Measurements from ENCODE around the gene LTBP2.

Gene LTBP2

DNA sequence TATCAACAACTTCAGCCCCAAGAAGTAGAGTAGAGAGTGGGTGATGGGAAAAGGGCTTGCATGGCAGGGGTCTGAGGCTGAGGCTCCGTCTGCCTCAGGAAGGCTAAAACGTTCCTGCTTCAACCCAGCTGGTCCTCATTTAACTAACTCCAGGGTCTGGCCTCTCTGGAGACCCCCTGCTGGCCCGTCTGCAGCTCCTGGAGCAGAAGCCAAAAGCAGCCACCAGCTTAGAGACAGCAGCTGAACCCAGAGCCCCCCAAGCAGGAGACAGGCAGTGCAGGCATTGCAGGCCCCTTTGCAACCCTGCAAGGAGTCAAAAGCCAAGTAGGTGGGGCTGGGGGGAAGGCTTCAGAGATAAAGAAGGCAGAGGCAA is 25.1 kb upstream of the LTBP2 start:
- no peak for DNase-seq

DNA sequence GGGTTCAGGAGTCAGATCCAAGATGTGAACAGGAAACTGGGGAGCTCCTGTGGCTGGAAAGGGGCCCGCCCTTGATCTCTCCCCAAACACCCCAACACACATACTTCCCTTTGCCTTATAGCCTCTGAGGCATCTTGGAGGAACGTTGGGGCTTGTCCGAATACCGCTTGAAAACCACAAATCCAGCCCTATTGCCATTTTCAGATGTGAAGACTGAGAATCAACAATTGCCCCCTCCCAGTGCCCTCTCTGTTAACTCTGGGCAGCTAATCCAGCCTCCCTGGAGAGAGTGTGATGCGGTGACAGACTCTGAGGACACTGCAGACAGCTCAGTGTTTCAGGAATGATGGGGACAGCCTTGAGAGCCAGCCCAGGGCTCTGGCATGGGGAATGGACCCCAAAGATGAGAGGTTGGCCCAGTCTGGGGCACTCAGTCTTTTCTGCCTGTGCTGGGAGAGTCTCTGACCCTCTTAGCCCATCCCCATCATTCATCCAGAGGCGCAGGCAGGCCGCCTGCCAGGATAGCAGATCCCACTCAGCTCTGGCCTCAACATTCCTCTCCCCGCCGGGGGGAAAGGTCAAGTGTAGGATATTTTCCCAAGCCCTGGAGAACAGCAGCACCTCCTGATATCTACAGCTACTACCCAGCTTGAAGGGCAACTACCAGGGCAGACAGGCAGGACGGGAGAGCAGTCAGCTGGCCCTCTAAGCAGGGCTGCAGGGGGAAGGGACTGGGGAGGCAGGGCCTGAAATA is 24.6 kb upstream of the LTBP2 start:
- no peak for DNase-seq

- DNase-seq = no peak
Measured at GRCh38 chr14:74635847-74636246, 23.8 kb upstream of the LTBP2 start.

- no peak for DNase-seq
Measured at GRCh38 chr14:74634964-74635363, 22.9 kb upstream of the LTBP2 start.

DNA sequence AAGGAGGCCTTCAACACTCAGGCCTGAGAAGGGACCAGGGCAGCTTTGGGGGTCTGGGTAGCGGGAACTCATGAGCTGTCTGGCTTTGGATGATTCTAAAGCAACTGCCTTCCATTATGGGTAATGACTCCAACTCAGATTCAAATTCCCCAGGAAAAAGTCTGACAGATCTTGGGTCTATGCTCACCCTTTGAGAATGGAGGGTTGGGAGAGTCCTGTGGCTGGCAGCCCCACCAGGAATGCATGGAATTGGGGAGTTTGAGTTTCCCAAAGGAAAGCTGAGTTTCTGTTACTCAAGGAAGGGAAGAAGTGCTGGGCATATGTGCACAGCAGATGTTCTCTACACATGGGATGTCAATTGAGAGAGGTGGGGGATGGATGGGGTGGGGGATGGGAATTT is 22.4 kb upstream of the LTBP2 start:
- no peak for DNase-seq

- DNase-seq = no peak
Measured at GRCh38 chr14:74630881-74631690, 19.0 kb upstream of the LTBP2 start.

DNA sequence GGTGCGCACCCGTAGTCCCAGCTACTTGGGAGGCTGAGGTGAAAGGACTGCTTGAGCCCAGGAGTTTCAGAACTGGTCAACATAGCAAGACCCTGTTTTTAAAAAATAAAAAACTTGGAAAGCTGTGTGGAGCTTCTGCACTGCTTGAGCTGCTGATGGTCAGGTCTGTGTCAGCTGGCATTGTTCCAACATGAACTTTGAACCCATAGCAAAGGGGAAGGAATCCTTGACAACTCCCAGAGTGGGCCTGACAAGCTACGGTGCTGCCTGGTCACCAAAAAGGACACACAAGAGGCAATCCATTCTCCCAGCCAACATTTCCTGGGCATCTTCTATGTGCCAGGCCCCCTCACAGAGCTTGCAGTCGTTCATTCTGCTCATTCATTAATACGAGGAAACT is 16.4 kb upstream of the LTBP2 start:
- DNase-seq = no peak

GRCh38 chr14:74627076-74627475 is 15.0 kb upstream of the LTBP2 start:
- peak; percentile 14 for DNase-seq

GRCh38 chr14:74622257-74622656 is 10.2 kb upstream of the LTBP2 start:
- DNase-seq = no peak

DNA sequence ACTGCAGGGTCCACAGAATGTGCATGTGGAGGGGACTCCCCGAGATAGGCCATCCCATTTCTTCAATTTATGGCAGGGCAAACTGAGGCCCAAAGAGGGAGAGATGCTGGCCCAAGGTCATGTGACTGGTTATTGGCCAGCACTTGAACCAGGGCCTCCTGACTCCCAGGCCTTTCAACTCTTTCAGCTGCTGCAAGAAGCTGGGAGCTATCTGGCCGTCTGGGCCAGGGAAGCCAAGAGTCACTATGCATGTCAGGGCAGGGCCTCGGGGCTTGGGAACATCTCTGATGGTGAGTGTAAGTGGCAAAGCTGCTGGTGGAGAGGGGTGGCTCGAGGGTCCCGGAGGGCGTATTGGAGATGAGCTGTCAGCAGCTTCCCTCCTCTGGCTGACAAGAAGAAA is 9.5 kb upstream of the LTBP2 start:
- no peak for DNase-seq

GRCh38 chr14:74620923-74621322 is 8.9 kb upstream of the LTBP2 start:
- DNase-seq = no peak

- DNase-seq = no peak
Measured at GRCh38 chr14:74620497-74620921, 8.5 kb upstream of the LTBP2 start.

GRCh38 chr14:74619672-74620131 is 7.7 kb upstream of the LTBP2 start:
- DNase-seq = no peak

DNA sequence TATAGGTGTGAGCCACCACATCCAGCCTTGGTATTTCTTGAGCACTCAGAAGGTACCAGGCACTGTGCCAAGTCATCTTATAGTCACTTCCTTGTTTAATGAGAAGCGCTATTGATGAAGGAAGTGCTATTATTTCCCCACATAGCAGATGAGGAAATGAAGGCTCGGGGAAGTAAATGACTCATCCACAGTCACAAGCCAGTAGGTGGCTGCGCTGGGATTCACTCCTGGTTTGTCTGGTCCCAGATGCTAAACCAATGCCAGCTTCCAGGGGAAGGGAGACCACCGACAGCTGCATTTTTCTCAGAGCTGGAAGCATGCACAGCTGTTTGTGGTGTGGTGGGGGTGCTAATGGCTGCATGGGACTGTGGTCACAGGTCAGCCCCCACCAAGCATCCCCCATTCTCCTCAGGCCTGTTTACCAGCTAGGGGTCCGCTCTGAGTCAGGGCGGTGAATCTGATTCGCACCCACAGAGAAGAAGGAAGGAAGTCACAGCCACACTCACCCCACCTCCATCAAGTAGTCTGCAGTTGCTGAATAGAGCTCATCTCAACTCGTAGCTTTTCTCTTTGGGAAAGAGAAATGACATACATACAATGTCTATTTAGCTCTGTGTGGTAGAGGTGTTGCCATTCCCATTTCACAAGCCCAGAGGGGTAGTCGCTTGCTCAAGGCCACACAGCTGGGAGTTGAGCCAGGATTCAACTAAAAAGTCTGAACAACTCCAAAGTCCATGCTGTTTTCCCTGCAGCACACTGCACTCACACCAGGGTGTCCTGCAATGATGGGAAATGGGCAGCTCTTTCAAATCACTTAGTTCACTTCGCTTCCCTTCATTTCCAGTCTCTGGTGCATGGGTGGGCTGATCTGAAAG is 6.3 kb upstream of the LTBP2 start:
- DNase-seq = peak; percentile 44

DNA sequence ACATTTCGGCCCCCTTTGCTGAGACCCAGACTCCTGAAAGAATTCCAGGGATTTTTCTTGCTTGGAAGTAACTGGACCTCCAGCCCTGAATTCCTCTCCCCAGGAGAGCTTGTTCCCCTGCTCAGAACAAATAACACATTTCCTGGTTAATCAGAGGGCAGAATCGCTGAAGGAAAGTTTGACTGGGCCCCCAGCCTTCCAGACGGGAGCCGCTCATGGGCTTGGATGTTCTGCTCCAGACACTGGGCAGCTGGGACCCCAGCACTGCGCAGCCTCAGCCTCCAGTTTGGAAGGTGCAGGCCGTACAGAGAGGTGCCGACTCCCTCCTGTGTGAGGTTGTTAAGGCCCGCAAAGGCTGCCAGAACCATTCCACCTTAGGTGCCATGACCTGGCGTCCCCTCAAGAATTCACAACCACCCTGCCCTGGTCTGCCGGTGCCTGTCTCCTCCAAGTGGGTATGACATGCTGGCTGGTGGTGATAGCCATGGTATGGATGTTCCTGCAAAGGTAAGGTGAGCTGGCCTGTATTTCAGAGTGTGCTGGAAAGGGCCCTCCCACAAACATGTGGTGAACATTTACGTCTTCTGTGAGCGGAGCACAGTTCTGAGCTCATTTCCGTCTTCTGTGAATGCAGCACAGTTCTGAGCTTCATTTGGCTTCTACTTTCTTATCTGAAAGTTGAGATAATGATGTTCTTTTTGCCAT is 5.1 kb upstream of the LTBP2 start:
- DNase-seq = no peak

GRCh38 chr14:74616507-74616906 is 4.5 kb upstream of the LTBP2 start:
- no peak for DNase-seq

GRCh38 chr14:74615735-74616134 is 3.7 kb upstream of the LTBP2 start:
- DNase-seq = no peak

GRCh38 chr14:74614508-74615495 is 2.8 kb upstream of the LTBP2 start:
- DNase-seq = no peak

DNA sequence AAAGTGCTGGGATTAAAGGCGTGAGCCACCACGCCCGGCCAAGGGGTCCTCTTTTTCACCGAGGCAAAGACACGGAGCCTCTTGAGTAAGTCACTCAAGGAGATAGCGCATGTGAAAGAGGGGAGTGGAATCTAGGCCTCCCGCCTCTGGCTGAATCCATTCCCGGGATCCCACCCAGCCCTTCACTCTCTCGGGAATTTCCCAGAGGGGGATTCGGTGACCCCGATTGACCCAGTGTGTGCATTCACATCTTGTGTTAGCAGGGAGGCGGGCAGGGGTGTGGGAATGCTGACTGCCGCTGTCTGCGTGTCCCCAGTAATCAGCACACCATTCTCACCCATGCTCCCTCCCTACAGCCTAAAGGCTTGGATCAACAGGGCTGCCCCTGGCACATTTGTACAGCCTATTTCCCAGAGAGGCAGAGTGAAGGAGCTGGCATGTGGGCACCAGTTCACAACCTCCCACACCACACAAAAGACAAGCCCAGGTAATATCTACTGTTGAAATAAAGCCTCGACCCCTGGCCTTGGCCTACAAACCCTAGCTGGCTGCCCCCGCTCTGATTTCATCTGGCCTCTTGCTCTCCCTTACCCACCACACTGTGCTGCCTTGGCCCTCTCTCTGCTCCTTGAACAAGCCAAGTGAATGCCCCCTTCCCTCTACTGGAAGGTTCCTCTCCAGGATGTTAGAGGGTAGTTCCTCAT is 1.3 kb upstream of the LTBP2 start:
- no peak for DNase-seq

DNA sequence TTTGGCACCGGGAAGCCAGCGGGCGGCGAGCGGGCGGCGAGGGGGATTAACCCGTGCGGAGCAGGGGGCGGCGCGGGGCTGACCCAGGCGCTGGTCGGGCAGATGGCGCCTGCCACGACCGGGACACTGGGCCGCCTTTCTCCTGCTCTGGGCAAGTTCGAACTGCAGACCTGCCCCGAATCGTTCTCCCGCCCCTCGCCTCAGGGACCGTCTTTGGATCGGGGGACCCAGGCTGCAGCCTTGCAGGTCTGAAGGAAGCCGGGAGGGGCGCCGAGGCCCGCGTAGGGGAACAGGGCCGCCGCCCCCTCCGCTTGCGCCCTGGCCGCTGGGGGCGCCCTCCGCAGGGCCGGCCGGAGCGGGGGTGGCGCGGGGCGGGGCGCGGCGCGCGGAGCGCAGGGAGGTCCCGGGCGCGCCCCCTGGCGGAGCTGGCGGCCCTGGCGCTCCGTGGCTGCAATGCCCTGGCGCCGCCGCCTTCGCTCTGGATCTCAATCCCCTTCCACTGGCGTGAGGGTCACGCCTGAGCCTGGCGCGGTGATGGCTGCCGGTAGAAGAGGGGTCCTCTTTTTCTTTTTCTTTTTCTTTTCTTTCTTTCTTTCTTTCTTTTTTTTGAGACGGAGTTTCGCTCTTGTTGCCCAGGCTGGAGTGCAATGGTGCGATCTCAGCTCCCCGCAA is 449 bp upstream of the LTBP2 start:
- DNase-seq = peak; percentile 82
